Fibroblast of pulmonary artery (primary cell): ENCODE measurements around the gene AGAP1.
"Not testable (repeated sequence)": the region's sequence is repeated elsewhere in the genome, so short reads cannot be mapped to it uniquely, and the experiment has no call there.

Experiments used
- DNase-seq: peaks from one replicate; pipeline ENCODE4 v3.0.0-alpha.2; 2010; ENCODE audit warnings: low read depth
- H3K4me3 ChIP-seq: replicated peaks from 2 replicates; pipeline ENCODE4 v1.5.1; 2011; ENCODE audit warnings: low read depth, mild to moderate bottlenecking, control low read depth, low read length, moderate library complexity
- TF ChIP-seq, protein P1 (sequence below): IDR thresholded peaks from 2 replicates; pipeline ENCODE4 v1.5.1; 2011; ENCODE audit warnings: mild to moderate bottlenecking, control low read depth, low read length, inconsistent platforms; ENCODE audit errors: missing control alignments

AGAP1 gene

DNA sequence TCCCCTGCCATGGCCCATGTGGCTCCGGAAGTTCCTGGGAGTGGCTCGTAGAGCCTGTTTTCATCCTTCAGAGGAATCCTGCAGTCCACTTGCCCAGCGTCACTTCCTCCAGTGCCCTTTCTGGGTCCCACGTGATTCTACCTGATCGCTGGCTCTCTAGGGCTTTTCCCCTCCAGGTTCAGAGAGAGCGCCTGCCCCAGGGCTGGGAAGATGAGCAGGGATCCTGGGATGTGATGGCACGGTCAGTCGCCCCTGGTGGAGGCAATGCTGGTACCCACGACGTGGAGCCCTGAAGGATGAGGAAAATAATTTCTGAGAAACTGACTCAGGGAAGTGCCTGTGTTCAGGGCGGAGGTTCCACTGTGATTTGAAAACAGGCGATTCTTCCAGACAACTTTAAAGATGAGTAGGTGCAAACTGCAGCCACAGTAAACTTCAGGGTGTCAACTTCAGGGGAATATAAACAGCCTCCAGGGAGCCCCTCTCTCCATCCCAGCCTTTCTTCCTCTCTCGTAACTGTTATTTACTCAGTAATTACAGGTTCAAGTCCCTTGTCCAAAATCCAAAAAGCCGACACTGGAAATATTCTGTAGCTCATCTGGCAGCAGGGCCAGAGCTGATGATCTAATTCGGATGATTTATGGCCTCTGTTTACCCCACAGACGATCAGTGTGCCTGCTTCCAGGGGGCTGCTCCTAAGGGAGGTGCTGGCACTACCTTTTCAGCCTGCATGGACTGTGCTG, 105.9 kb downstream of the AGAP1 start:
- no peak for DNase-seq
- TF ChIP-seq, protein P1, sequence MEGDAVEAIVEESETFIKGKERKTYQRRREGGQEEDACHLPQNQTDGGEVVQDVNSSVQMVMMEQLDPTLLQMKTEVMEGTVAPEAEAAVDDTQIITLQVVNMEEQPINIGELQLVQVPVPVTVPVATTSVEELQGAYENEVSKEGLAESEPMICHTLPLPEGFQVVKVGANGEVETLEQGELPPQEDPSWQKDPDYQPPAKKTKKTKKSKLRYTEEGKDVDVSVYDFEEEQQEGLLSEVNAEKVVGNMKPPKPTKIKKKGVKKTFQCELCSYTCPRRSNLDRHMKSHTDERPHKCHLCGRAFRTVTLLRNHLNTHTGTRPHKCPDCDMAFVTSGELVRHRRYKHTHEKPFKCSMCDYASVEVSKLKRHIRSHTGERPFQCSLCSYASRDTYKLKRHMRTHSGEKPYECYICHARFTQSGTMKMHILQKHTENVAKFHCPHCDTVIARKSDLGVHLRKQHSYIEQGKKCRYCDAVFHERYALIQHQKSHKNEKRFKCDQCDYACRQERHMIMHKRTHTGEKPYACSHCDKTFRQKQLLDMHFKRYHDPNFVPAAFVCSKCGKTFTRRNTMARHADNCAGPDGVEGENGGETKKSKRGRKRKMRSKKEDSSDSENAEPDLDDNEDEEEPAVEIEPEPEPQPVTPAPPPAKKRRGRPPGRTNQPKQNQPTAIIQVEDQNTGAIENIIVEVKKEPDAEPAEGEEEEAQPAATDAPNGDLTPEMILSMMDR: no peak
- H3K4me3 ChIP-seq: no peak overlapping the region

DNA sequence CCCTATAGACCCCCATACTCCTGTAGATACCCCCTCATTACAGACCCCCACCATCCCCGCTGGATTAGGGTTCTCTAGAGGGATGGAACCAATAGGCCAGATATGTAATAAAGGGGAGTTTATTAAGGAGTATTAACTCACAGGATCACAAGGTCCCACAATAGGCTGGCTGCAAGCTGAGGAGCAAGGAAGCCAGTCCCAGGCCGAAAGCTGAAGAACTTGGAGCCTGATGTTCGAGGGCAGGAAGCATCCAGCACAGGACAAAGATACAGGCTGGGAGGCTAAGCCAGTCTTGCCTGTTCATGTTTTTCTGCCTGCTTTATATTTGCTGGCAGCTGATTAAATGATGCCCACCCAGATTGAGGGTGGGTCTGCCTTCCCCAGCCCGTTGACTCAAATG, 106.6 kb downstream of the AGAP1 start:
- DNase-seq: no peak
- TF ChIP-seq, protein P1: no peak
- no peak overlapping the region for H3K4me3 ChIP-seq

GRCh38 chr2:235600926-235601325, 107.1 kb downstream of the AGAP1 start:
- TF ChIP-seq, protein P1: no peak
- H3K4me3 ChIP-seq: no peak overlapping the region
- no peak for DNase-seq

DNA sequence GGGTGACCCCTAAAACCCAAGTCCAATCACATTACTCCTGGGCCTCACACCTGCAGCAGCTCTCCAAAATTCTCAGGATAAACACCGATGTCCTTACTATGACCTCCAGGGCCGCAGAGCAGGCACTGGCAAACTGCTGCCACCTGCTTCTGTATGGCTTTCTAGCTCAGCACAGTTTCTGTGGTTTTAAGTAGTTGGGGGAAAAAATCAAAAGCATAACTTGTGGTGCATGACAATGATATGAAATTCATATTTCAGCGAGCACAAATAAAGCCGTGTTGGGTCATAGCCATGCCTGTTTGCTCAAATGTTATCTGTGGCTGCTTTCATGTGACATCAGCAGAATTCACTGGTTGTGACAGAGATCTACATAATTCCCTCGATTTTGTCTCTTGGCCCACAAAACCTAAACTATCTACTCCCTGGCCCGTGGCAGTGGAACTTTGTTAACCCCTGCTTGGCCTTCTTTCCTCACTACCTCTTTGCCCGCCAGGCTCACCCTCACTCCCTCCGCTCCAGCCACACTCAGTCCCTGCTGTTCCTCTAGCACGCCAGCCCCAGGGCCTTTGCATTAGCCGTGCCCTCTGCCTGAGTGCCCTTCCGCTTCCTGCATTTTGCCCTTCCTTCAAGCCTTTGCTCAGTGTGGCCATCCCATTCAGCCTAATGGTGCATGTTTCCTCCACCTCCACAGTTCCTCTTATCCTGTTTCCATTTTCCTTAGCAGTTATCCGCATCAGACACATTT, 108.3 kb downstream of the AGAP1 start:
- DNase-seq: no peak
- H3K4me3 ChIP-seq: no peak overlapping the region
- TF ChIP-seq, protein P1: no peak

DNA sequence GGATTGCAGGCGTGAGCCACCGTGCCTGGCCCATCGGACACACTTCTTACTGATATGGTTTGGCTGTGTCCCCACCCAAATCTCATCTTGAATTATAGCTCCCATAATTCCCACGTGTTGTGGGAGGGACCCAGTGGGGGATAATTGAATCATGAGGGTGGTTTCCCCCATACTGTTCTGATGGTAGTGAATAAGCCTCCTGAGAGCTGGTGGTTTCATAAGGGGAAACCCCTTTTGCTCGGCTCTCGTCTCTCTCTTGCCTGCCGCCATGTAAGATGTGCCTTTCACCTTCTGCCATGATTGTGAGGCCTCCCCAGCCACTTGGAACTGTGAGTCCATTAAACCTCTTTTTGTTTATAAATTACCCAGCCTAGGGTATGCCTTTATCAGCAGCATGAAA, 109.1 kb downstream of the AGAP1 start:
- H3K4me3 ChIP-seq, DNase-seq: not testable (repeated sequence)

- TF ChIP-seq, protein P1: no peak
- no peak for DNase-seq
- no peak overlapping the region for H3K4me3 ChIP-seq
These were observed 109.8 kb downstream of the AGAP1 start for GRCh38 chr2:235603659-235604058.

DNA sequence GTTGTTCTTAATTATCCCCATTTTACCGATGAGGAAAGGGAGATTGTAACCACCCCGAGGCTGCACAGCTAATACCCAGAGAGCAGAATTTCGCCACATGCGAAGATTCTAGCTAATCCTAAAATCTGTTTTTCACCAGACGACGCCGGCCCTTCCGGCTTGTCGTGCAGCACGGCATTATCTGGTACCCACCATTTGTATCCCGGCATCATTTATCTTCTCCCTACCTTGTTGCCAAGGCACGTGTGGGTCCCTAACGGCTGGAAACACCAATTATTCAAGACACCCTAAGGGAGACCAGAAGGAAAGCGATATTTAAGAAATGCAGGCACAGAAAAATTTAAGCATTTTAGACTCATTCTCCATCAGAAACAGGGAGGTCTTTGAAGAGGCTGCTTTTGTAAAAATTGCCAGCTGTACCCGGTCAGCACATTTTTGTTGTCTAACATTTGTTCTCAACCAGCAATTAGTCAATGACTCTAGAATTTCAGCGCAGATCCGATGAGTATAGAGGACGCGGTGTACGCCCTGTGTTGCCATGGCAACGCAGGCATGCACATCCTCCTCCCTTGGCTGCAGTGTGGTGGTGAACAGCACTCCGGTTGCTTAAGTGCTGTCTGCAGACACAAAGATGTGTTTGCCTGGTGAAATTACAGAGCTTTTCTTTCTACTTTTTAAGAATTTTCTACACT, 111.6 kb downstream of the AGAP1 start:
- TF ChIP-seq, protein P1: no peak
- no peak overlapping the region for H3K4me3 ChIP-seq
- peak; percentile 97 for DNase-seq
